Neural cell (in vitro differentiated cells): Measurements from ENCODE around the gene FLT3. TPM values are rescaled to one million over a fixed set of nuclear protein-coding genes. Genes with fewer than 3 reads are reported as not detected.

Experiments
- H2AFZ ChIP-seq: fragments of 200-600, 300-800 bp; sonication (generic), shearing (Covaris generic); 2 replicates; pipeline ENCODE4 v1.6.0; 2014; ENCODE audit warnings: low read depth, mild to moderate bottlenecking, antibody characterized with exemption, low read length, moderate library complexity
- H3F3A ChIP-seq: fragments of 200-600 bp; shearing (Covaris generic); 2 replicates; pipeline ENCODE4 v1.6.1; 2016; ENCODE audit warnings: mild to moderate bottlenecking, moderate library complexity, mixed read lengths, antibody characterized with exemption, low read length; ENCODE audit not compliant: insufficient read depth, poor library complexity, severe bottlenecking
- H3K27ac ChIP-seq: fragments of 200-600, 300-800 bp; sonication (generic), shearing (Covaris generic); 2 replicates; pipeline ENCODE4 v1.5.1; 2014; ENCODE audit warnings: mild to moderate bottlenecking, low read length, moderate library complexity
- H3K27me3 ChIP-seq: fragments of 300-800, 200-600 bp; sonication (generic), shearing (Covaris generic); 2 replicates; pipeline ENCODE4 v1.6.0; 2014; ENCODE audit warnings: mild to moderate bottlenecking, low read depth, low read length, moderate library complexity; ENCODE audit not compliant: insufficient read depth
- H3K36me3 ChIP-seq: fragments of 300-800, 200-600 bp; sonication (generic), shearing (Covaris generic); 2 replicates; pipeline ENCODE4 v1.5.1; 2014; ENCODE audit warnings: mild to moderate bottlenecking, antibody characterized with exemption, low read length, moderate library complexity; ENCODE audit not compliant: insufficient read depth
- H3K4me2 ChIP-seq: fragments of 300-800, 200-600 bp; sonication (generic), shearing (Covaris generic); 2 replicates; pipeline ENCODE4 v1.6.0; 2014; ENCODE audit warnings: mild to moderate bottlenecking, low read length
- H3K4me3 ChIP-seq: fragments of 300-800, 200-600 bp; sonication (generic), shearing (Covaris generic); 2 replicates; pipeline ENCODE4 v1.5.1; 2014; ENCODE audit warnings: mild to moderate bottlenecking, low read length, moderate library complexity
- H3K79me2 ChIP-seq: fragments of 200-600 bp; shearing (Covaris generic); replicated peaks from 2 replicates; pipeline ENCODE4 v1.6.0; 2014; ENCODE audit warnings: mild to moderate bottlenecking, low read length, moderate library complexity; ENCODE audit not compliant: insufficient read depth
- H3K9ac ChIP-seq: fragments of 300-800, 200-600 bp; sonication (generic), shearing (Covaris generic); 2 replicates; pipeline ENCODE4 v1.6.1; 2016; ENCODE audit warnings: mild to moderate bottlenecking, low read length, mixed read lengths
- H3K9me2 ChIP-seq: fragments of 200-600 bp; shearing (Covaris generic); 2 replicates; pipeline ENCODE4 v1.6.1; 2016; ENCODE audit warnings: mild to moderate bottlenecking, low read length, mixed read lengths; ENCODE audit not compliant: insufficient read depth
- H3K9me3 ChIP-seq: fragments of 200-600, 300-800 bp; sonication (generic), shearing (Covaris generic); 2 replicates; pipeline ENCODE4 v1.6.1; 2016; ENCODE audit warnings: mild to moderate bottlenecking, mixed run types, low read length, moderate library complexity, mixed read lengths
- H4K20me1 ChIP-seq: fragments of 200-600 bp; shearing (Covaris generic); 2 replicates; pipeline ENCODE4 v1.6.1; 2016; ENCODE audit warnings: mild to moderate bottlenecking, mixed run types; ENCODE audit not compliant: insufficient read depth
- EP300 ChIP-seq: fragments of 450-650 bp; conservative IDR thresholded peaks from 2 replicates; pipeline ENCODE4 v1.6.1; 2014; ENCODE audit warnings: antibody characterized with exemption, mild to moderate bottlenecking, moderate library complexity; ENCODE audit not compliant: poor library complexity, severe bottlenecking
- EZH2 ChIP-seq: fragments of 200-600, 300-800 bp; shearing (Covaris generic), sonication (generic); IDR thresholded peaks from 2 replicates; pipeline ENCODE4 v1.6.1; 2014; ENCODE audit warnings: antibody characterized with exemption, low read length, borderline replicate concordance, mild to moderate bottlenecking; ENCODE audit not compliant: insufficient read depth, poor library complexity, severe bottlenecking
- MXI1 ChIP-seq: fragments of 450-650 bp; conservative IDR thresholded peaks from 2 replicates; pipeline ENCODE4 v1.6.1; 2014; ENCODE audit warnings: antibody characterized with exemption, mild to moderate bottlenecking; ENCODE audit not compliant: poor library complexity, severe bottlenecking
- POLR2AphosphoS5 ChIP-seq: IDR thresholded peaks from 2 replicates; pipeline ENCODE4 v1.6.1; 2012
- RAD21 ChIP-seq: fragments of 450-650 bp; conservative IDR thresholded peaks from 2 replicates; pipeline ENCODE4 v1.6.1; 2014; ENCODE audit warnings: antibody characterized with exemption, mild to moderate bottlenecking, moderate library complexity
- REST ChIP-seq: IDR thresholded peaks from 2 replicates; pipeline ENCODE4 v1.6.1; 2012; ENCODE audit warnings: borderline replicate concordance
- SMC3 ChIP-seq: fragments of 450-650 bp; conservative IDR thresholded peaks from 2 replicates; pipeline ENCODE4 v1.6.1; 2014; ENCODE audit warnings: antibody characterized with exemption, mild to moderate bottlenecking, moderate library complexity; ENCODE audit not compliant: poor library complexity
- TAF1 ChIP-seq: IDR thresholded peaks from 2 replicates; pipeline ENCODE4 v1.6.1; 2012; ENCODE audit warnings: low read depth
- polyA plus RNA-seq: library from polyadenylated mRNA; depleted of rRNA; stranded (reverse); fragments of >200 nt; gene quantifications from 2 replicates; pipeline ENCODE4 v1.2.3, GENCODE V29; 2014
- TF ChIP-seq, protein P1 (sequence below): fragments of 450-650 bp; IDR thresholded peaks from 2 replicates; pipeline ENCODE4 v1.5.1; 2014; ENCODE audit warnings: antibody characterized with exemption, mild to moderate bottlenecking, moderate library complexity; ENCODE audit not compliant: poor library complexity, severe bottlenecking

The FLT3 gene
- polyA plus RNA-seq, 1 donor from 2014 or later: 0.41 TPM

DNA sequence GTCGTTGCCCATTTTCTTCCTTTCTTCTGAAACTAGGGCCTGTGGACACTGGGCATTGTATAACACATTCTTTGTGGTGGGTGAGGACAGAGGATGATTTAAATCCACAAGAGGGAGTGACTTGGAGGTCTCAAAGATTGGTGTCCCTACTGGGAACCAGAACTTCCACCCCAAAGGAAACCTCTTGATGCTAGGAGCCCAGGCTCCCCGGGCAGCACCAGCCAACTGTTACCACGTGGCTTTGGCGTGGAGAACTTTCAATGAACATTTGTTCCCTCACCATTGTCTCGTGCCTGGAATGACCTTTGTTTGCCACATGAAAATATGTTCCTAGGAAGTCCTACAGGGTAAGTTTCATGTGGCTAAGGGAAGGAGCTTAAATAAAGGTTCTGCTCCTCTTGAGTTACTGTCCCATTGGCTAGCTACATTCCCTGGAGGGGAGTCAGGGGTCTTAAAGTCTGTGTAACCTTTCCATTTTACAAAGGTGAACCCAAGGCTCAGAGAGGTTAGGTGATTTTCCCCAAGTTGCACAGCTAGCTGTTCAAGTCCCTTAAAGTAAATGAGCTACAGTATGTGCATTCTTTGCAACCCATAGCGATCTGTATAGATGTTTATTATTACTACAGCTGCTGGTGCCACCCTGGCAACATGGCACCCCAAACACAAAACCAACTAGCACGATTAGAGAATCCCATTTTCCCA, 126.3 kb downstream of the FLT3 start:
- no peaks in the 10 kb centered on the region for H3K36me3 ChIP-seq
- no peak overlapping the region for H3K4me3 ChIP-seq
- H3K9ac ChIP-seq: no peak overlapping the region
- H3K27ac ChIP-seq: no peak overlapping the region
- H3K79me2 ChIP-seq: no peaks in the 10 kb centered on the region
- H3K9me2 ChIP-seq: no peaks in the 10 kb centered on the region
- H3K9me3 ChIP-seq: no peaks in the 10 kb centered on the region
- no peak overlapping the region for H2AFZ ChIP-seq
- no peaks in the 10 kb centered on the region for H3F3A ChIP-seq
- no peak for TF ChIP-seq TAF1
- no peak for TF ChIP-seq MXI1
- no peak for TF ChIP-seq SMC3
- no peak for TF ChIP-seq RAD21
- no peak for TF ChIP-seq EZH2
- TF ChIP-seq, protein P1, sequence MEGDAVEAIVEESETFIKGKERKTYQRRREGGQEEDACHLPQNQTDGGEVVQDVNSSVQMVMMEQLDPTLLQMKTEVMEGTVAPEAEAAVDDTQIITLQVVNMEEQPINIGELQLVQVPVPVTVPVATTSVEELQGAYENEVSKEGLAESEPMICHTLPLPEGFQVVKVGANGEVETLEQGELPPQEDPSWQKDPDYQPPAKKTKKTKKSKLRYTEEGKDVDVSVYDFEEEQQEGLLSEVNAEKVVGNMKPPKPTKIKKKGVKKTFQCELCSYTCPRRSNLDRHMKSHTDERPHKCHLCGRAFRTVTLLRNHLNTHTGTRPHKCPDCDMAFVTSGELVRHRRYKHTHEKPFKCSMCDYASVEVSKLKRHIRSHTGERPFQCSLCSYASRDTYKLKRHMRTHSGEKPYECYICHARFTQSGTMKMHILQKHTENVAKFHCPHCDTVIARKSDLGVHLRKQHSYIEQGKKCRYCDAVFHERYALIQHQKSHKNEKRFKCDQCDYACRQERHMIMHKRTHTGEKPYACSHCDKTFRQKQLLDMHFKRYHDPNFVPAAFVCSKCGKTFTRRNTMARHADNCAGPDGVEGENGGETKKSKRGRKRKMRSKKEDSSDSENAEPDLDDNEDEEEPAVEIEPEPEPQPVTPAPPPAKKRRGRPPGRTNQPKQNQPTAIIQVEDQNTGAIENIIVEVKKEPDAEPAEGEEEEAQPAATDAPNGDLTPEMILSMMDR: no peak
- TF ChIP-seq POLR2AphosphoS5: no peak
- TF ChIP-seq REST: no peak
- no peak for TF ChIP-seq EP300
- H3K4me2 ChIP-seq: no peak overlapping the region
- no peaks in the 10 kb centered on the region for H4K20me1 ChIP-seq
- peaks cover 100% of the 10 kb centered on the region for H3K27me3 ChIP-seq

DNA sequence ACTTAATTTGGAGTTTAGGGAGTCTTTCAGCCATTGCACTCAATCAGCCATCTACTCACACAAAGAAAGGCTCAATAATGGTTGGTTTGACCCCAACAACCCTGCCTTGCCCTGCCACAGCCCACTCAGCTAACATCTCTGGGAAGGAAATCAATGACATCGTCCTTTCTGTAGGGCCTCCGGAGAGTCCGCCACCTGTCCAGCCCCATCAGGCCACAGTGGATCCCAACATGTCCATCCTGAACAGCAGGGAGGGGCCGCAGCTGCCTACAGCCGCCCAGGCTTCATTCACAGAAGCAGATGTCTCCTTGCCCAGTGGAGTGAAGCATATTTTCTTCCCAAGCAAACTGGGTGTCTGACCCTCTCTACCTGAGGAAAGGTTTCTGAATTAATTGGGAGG, 127.1 kb downstream of the FLT3 start:
- TF ChIP-seq RAD21 (no peak), EP300 (no peak), REST (no peak), POLR2AphosphoS5 (no peak), TAF1 (no peak), MXI1 (no peak), SMC3 (no peak), EZH2 (no peak)
- TF ChIP-seq, protein P1: no peak
- Histone ChIP-seq H3K9me3 (no peaks in the 10 kb centered on the region), H3F3A (no peaks in the 10 kb centered on the region), H4K20me1 (no peaks in the 10 kb centered on the region), H3K9me2 (no peaks in the 10 kb centered on the region), H3K36me3 (no peaks in the 10 kb centered on the region), H3K79me2 (no peaks in the 10 kb centered on the region), H2AFZ (no peak overlapping the region), H3K4me2 (no peak overlapping the region), H3K27ac (no peak overlapping the region), H3K27me3 (peaks cover 100% of the 10 kb centered on the region), H3K4me3 (no peak overlapping the region), H3K9ac (no peak overlapping the region)
